ENCODE measurements around the gene NEURL3. TPM values are rescaled to one million over a fixed set of nuclear protein-coding genes. Genes with fewer than 3 reads are reported as not detected.

Gene NEURL3
- total RNA-seq, 1 donor from 2014 or later = 7.0 TPM

- no peak for DNase-seq (ENCODE audit: extremely low read depth, low read depth, low spot score)
Observed at GRCh38 chr2:96540136-96540535, 35.0 kb upstream of the NEURL3 start.

- DNase-seq (ENCODE audit: extremely low read depth, low read depth, low spot score) = no peak
Observed at GRCh38 chr2:96539215-96539920, 34.2 kb upstream of the NEURL3 start.

- peak; percentile 41 for DNase-seq (ENCODE audit: extremely low read depth, low read depth, low spot score)
Observed at GRCh38 chr2:96538487-96539214, 33.5 kb upstream of the NEURL3 start.

DNA sequence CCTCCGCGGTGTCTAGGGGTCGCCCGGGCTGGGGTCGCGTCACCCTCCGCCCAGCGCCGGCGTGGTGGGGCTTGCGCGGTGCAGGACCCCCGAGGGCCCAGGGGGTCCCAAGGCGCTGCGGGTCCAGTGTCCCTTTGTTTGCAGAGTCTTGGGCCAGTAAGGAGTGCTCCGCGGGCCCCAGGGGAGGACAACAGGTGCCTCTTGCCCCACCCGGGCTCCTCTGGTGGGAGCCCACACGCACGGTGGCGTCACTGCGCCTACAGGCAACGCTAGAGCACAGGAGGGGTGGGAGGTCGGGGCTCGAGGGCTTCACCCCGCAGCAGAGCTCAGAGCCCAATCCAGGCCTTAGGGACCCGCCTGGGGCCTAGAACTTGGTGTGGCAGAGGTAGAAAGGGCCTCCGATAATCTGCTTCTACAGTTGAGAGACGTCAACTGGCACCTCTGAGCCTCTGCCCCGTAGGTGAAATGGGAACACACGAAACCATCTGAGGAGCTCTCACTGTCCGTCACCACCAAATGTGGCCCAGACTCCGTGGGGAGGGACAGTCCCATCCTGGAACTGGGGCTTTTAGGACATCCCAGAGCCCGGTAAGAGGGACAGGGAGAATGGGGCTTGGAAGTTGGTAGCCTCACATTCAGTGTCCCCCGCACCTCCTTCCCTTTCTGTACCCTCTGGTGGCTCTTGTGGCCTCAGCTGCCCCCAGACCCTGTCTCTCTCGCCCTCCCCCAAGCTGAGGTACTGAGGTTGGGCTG is 32.8 kb upstream of the NEURL3 start:
- no peak for DNase-seq (ENCODE audit: extremely low read depth, low read depth, low spot score)

DNA sequence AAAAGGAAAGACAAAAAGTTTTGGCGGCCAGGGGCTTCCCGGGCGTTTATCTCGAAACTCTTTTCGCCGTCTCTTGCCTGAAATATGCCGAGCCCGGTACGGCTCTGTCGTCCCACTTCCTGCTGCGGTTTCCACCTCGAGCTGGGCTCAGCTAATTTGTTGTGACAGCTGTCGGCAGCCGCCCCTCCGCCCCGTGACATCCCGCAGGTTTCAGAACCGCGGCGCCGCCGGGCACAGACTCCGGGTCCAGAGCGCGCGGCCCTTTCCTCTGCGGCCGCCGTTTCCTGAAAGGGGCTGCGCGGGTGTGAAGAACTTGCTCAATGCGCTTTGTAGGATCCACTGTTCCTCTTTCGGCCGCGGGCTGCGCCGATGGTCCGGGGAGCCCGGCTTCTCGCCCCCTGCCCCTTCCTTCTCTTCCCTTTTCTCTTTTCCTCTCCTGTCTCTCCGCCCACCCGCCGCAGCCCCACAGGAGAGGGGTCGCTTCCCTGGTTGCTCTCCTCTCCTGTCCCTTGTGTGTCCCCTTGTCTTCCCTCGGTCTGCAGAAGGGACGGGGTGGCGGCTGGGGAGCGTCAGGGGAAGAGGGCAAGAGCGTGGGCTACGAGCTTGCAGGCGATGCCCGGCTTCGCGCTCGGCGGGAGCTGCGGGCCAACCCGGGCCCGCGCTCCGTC is 32.0 kb upstream of the NEURL3 start:
- no peak for DNase-seq (ENCODE audit: extremely low read depth, low read depth, low spot score)

GRCh38 chr2:96536445-96537065 is 31.4 kb upstream of the NEURL3 start, which contains the start of gene ARID5A:
Gene ARID5A, plus strand, starts transcription at chr2:96536752. Its CDS starts 75 bp downstream, at chr2:96536827.
- no peak for DNase-seq (ENCODE audit: extremely low read depth, low read depth, low spot score)

- DNase-seq (ENCODE audit: extremely low read depth, low read depth, low spot score) = no peak
Observed at GRCh38 chr2:96535331-96535730, 30.2 kb upstream of the NEURL3 start.

GRCh38 chr2:96534701-96535181 is 29.6 kb upstream of the NEURL3 start:
- DNase-seq (ENCODE audit: extremely low read depth, low read depth, low spot score) = no peak

- DNase-seq (ENCODE audit: extremely low read depth, low read depth, low spot score) = no peak
Observed at GRCh38 chr2:96534141-96534540, 29.0 kb upstream of the NEURL3 start.

DNA sequence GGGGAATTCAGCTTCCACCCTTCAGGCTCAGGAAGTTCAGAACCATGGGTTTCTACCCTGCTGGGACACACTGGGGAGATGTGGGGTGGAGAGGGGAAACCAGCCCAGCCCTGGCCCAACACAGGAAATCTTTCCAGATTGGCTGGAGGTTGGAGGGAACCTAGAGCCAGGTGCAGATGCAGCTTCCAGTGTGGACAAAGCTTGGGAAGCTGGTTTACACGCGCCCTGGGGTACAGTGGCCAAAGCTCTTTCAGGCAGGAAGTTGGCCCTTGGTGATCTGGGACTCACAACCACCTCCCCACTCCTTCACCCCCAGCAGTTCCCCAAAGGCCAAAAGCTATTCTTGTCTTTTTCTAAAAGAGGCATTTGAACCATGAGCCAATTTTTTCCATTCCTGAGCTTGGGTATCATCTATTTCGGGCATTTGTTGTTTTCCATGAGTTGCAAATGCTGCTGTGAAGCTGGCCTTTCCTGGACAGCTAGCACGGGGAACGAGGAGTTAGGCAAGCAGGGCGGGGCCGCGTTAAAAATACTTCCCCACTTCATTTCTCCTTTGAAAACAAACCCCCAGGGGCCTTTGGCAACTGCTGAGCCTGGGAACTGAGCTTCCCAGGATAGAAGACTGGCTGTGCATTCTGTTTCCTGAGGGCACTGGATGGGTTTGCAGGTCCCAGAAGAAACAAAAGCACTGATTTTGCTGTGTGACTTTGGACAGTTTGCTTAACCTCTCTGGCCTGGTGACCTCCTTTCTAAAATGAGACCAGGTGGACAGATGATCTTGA is 28.3 kb upstream of the NEURL3 start:
- DNase-seq (ENCODE audit: extremely low read depth, low read depth, low spot score) = no peak

DNA sequence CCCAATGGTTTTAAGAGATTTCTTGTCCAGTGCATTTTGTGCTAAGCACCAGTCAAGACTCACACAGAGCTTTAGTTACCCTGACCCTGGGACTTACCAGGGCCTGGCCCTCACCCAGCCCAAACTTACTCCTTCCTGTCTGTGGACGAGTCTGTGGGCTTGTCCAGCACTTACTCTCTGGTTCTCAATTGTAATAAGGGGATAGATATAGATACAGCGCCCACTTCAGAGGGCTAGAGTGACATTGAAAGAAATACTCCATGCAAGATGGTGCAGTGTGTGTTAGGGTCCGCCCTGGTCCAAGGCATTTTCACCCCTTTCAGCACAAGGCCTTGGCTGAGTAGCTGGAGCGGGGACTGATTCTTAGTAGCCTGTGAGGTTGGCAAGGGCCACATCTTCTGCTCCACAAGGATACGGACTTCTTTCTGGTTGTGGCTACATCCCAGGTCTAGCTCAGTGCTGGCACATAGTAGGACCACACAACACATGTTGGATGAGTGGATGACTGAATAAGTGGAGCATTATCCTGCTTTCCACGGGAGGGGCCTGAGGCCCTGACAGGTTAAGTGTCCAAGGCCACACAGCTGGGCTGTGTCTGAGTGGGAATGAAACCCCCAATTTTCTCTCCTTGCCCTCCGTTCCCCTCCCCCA is 27.6 kb upstream of the NEURL3 start:
- no peak for DNase-seq (ENCODE audit: extremely low read depth, low read depth, low spot score)

- peak; percentile 99 for DNase-seq (ENCODE audit: extremely low read depth, low read depth, low spot score)
Observed at GRCh38 chr2:96531872-96532505, 26.8 kb upstream of the NEURL3 start.

DNA sequence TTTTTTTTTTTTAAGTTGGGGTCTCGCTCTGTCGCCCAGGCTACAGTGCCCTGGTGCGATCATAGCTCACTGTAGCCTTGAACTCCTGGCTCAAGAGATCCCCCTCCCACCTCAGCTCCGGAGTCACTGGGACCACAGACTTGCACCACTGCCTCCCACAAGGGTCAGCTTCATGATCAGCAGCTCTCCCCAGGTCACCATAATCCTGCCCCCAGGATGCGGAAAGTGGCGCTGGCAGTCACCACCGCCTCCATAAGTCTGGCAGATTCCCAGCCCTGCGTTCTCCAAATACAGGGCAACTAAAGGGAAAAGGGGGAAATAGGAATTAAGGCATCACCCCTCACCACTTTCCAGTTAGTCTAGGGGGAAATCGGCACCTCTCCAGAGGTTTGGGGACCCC is 26.2 kb upstream of the NEURL3 start:
- DNase-seq (ENCODE audit: extremely low read depth, low read depth, low spot score) = no peak

GRCh38 chr2:96530474-96531357 is 25.6 kb upstream of the NEURL3 start:
- no peak for DNase-seq (ENCODE audit: extremely low read depth, low read depth, low spot score)

DNA sequence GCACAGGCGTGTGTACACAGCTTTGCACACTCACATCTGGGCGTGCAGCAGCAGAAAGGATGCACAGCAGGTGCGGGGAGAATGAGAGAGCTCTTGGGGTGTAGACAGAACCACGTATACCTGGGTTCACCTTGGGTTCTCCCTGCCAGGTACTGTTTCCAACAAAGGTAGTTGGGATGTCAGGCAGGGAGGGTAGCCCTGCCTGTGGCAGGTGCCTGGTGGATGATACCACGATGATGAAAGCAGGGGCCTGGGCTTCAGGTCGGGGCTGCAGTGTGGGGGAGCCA is 24.9 kb upstream of the NEURL3 start:
- DNase-seq (ENCODE audit: extremely low read depth, low read depth, low spot score) = no peak

DNA sequence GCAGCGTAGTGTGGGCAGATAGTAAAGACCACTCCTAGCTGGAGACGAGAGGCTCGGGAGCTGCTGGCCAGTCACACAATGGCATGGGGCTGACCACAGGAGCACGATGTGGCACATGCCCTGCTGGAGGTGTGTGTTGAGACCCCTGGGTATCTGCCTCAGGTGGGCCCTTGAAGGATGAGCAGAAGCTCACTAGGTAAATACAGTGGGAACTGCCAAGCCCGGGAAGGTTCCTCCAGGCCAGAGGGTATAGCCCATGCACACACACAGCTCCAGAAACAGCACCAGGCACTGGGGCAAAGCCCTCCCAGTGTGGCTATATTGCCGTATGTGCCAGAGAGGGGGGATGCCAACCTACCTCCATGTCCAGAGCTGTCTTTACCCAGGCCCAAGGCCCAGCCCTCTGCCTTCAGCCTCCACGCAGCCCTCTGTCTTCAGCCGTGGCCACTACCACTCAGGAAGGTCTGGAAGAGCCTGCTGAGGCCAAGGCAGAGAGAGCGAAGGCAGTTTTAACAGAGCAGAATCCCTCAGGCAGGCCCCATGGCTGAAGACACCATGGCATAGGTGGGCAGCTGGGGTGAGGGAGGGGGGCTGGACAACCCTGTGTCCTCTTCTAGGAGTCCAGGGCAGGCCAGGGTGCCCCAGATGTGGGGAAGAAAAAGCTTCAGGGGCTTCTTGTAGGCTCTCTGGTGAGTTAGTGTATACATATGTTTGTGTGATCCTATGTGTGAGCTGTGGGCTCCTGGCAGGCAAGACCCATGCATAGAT is 24.4 kb upstream of the NEURL3 start:
- no peak for DNase-seq (ENCODE audit: extremely low read depth, low read depth, low spot score)

DNA sequence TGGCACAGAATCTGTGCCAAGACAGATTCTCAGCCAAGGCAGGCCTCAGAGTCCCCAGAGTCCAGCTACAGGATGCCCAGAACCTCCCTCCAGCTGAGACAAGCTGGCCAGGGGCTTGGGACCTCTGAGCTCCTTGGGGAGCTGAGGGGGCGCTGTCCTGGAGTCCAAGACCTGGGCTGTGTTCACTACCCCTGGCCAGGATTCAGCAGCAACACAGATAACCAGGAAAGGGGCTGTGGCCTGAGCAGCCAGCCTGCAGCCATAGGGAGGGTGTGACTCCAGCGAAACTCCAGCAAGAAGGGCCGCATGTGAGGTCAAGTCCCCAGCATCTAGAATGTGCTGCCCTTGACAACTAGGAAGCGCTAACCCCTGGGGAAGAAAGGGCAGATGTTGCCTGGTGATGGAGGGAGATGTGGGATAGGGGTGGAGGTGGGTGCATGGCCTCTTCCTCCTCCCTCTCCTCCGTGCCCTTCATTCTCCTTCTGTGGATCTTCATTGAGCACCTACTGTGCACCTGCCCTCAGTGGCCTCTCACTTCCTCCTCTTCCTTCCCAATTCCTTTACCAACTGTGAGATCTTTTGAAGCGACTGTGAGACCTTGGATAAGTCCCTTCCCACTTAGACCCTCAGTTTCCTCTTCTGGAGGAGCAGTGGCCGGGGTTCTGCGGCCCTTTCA is 23.7 kb upstream of the NEURL3 start:
- no peak for DNase-seq (ENCODE audit: extremely low read depth, low read depth, low spot score)

All from glomerular endothelial cell (primary cell).